K562 (cell line): ENCODE results near the gene OBSCN. TPM values are rescaled to one million over a fixed set of nuclear protein-coding genes. Genes with fewer than 3 reads are reported as not detected.

Experiments
- ATAC-seq: fragments of 200-7000 bp; cut with Tn5 transposase; 3 replicates; pipeline ENCODE4 v1.9.1; 2020; ENCODE audit warnings: moderate library complexity
- BruUV-seq: library from RNA; stranded (reverse); fragments of 400-500 nt; replicated peaks from 2 replicates; lab custom pipeline; 2021; lab: Mats Ljungman, UMichigan
- CTCF ChIA-PET: fragments of 300-600 bp; formaldehyde crosslinking; extraction: SDS; loops from one replicate; lab custom pipeline; 2021; ENCODE audit warnings: low intra/inter-chr PET ratio; lab: Yijun Ruan, JAX
- POLR2A ChIA-PET: fragments of 300-600, 350-650 bp; sonication (Branson Sonifier 250); formaldehyde crosslinking; extraction: SDS; loops from one replicate; lab custom pipeline; 2021; ENCODE audit warnings: antibody characterized with exemption, inconsistent platforms; lab: Yijun Ruan, JAX
- DNase-seq, 4 experiments: peaks; one replicate each; pipeline versions ENCODE4 v3.0.0 to v3.0.0-alpha.2; 2011 to 2018; ENCODE audit warnings: low spot score in 3 of 4, mixed read lengths in 3 of 4; ENCODE audit errors: extremely low read depth in 1 of 4
- FAIRE-seq: peaks from 2 replicates; lab custom pipeline; 2011; peaks lifted over from hg19 to GRCh38; lab: Jason Lieb, UNC
- H2AFZ ChIP-seq: 2 replicates; pipeline ENCODE4 v1.6.0; 2011; ENCODE audit warnings: low read depth, low read length, control low read depth, inconsistent platforms
- H3K27ac ChIP-seq: fragments of 200-600 bp; 3 replicates; pipeline ENCODE4 v1.8.0; 2011; ENCODE audit warnings: low read depth, mild to moderate bottlenecking, control low read depth, inconsistent platforms, low read length, moderate library complexity, mixed read lengths; ENCODE audit errors: extremely low read depth
- H3K27me3 ChIP-seq, 2 experiments: fragments of 300-600 bp in 1 of 2; 2 replicates in 1 of 2; 3 replicates in 1 of 2; pipeline versions ENCODE4 v1.6.0 to v1.8.0; 2011; ENCODE audit warnings: inconsistent platforms in 2 of 2, low read length in 2 of 2, mild to moderate bottlenecking in 1 of 2, mixed read lengths in 1 of 2, moderate library complexity in 1 of 2; ENCODE audit not compliant: control insufficient read depth in 2 of 2, insufficient read depth in 2 of 2
- H3K36me3 ChIP-seq: fragments of 300-600 bp; 3 replicates; pipeline ENCODE4 v1.8.0; 2011; ENCODE audit warnings: mild to moderate bottlenecking, low read length, inconsistent platforms; ENCODE audit not compliant: control insufficient read depth, insufficient read depth
- H3K4me1 ChIP-seq, 2 experiments: fragments of 200-600 bp in 1 of 2; replicated peaks in 1 of 2; 2 replicates in 1 of 2; 3 replicates in 1 of 2; pipeline versions ENCODE4 v1.5.1 to v1.8.0; 2011; ENCODE audit warnings: inconsistent platforms in 2 of 2, low read length in 2 of 2, mild to moderate bottlenecking in 1 of 2, mixed read lengths in 1 of 2, moderate library complexity in 1 of 2; ENCODE audit not compliant: control insufficient read depth in 2 of 2, insufficient read depth in 2 of 2
- H3K4me2 ChIP-seq: 2 replicates; pipeline ENCODE4 v1.6.1; 2011; ENCODE audit warnings: low read length, control low read depth, inconsistent platforms, mixed read lengths; ENCODE audit not compliant: insufficient read depth
- H3K4me3 ChIP-seq: fragments of 200-600 bp; sonication (generic), shearing (Covaris generic); 2 replicates; pipeline ENCODE4 v1.5.1; 2016; ENCODE audit warnings: control low read depth, inconsistent platforms
- H3K79me2 ChIP-seq: fragments of 200-600 bp; 3 replicates; pipeline ENCODE4 v1.8.0; 2011; ENCODE audit warnings: low read length, inconsistent platforms; ENCODE audit not compliant: control insufficient read depth, insufficient read depth
- H3K9ac ChIP-seq, 2 experiments: 2 replicates each; pipeline versions ENCODE4 v1.6.0 to v1.6.1; 2011; ENCODE audit warnings: low read depth in 2 of 2, low read length in 2 of 2, control low read depth in 1 of 2, inconsistent platforms in 1 of 2, mild to moderate bottlenecking in 1 of 2, mixed read lengths in 1 of 2; ENCODE audit not compliant: insufficient read depth in 1 of 2
- H3K9me1 ChIP-seq: one replicate; pipeline ENCODE4 v1.6.0; 2011; ENCODE audit warnings: inconsistent platforms, mild to moderate bottlenecking, low read length, moderate library complexity; ENCODE audit not compliant: control insufficient read depth, insufficient read depth
- H3K9me3 ChIP-seq: replicated peaks from 2 replicates; pipeline ENCODE4 v1.5.1; 2011; ENCODE audit warnings: low read depth, low read length, inconsistent platforms; ENCODE audit not compliant: control insufficient read depth, insufficient read depth
- H4K20me1 ChIP-seq: replicated peaks from 2 replicates; pipeline ENCODE4 v1.6.1; 2011; ENCODE audit warnings: low read length, inconsistent platforms, mixed read lengths; ENCODE audit not compliant: control insufficient read depth, insufficient read depth
- MAFF ChIP-seq: IDR thresholded peaks from 2 replicates; pipeline ENCODE4 v1.6.1; 2012; ENCODE audit warnings: low read length, improper control_type of control experiment
- NEUROD1 ChIP-seq: fragments of 150-350 bp; IDR thresholded peaks from 2 replicates; pipeline ENCODE4 v1.6.1; 2014; ENCODE audit warnings: borderline replicate concordance, low read length, low read depth; ENCODE audit not compliant: partially characterized antibody
- NRF1 ChIP-seq, 2 experiments: fragments of 450-650 bp; IDR thresholded peaks in 1 of 2; conservative IDR thresholded peaks in 1 of 2; 2 replicates each; pipeline ENCODE4 v1.6.1; 2014; ENCODE audit warnings: mild to moderate bottlenecking in 2 of 2
- SAP30 ChIP-seq: fragments of 200-600 bp; sonication (generic); IDR thresholded peaks from 2 replicates; pipeline ENCODE4 v1.6.1; 2012; ENCODE audit warnings: borderline replicate concordance, low read depth, mild to moderate bottlenecking, moderate library complexity, low read length, control low read depth, inconsistent platforms; ENCODE audit not compliant: insufficient read depth, poor library complexity, severe bottlenecking
- U2AF1 ChIP-seq: fragments of 200-400 bp; formaldehyde crosslinking; optimal IDR thresholded peaks from 2 replicates; pipeline ENCODE3; 2017; ENCODE audit warnings: mild to moderate bottlenecking, low read depth, low read length, moderate library complexity
- WGBS: fragments of 100-300 bp; shearing (Covaris generic); methylation state at CpG from one replicate; pipeline ENCODE4 v1.1.6; 2016; ENCODE audit warnings: low coverage, mixed read lengths; ENCODE audit not compliant: insufficient coverage; ENCODE audit errors: missing lambda C conversion rate; 5-methylcytosine and 5-hydroxymethylcytosine counted together
- in situ Hi-C: fragments of 300-500 bp; cut with MboI; formaldehyde crosslinking; loops from 4 replicates; pipeline ENCODE4 v1.15.0; 2018; ENCODE audit warnings: inconsistent platforms, mixed read lengths
- intact Hi-C: fragments of 100-400 bp; cut with micrococcal nuclease; formaldehyde crosslinking; loops from 2 replicates; pipeline ENCODE4 v1.14.2; 2022
- polyA plus RNA-seq, 8 experiments: library from polyadenylated mRNA; depleted of rRNA in 4 of 8; stranded (reverse) in 5 of 8; unstranded in 3 of 8; fragments of >200 nt; fragmentation: Nextera tagmentation in 2 of 8; fragmentation: Illumina TruSeq in 1 of 8; extraction: Ambion mirVana in 2 of 8; extraction: Trizol in 1 of 8; gene quantifications; 2 replicates each; pipeline versions ENCODE4 v1.2.1 to v1.2.3, GENCODE V29; 2011 to 2014; ENCODE audit warnings: inconsistent platforms in 1 of 8, missing spikeins in 1 of 8
- total RNA-seq, 7 experiments: library from RNA; depleted of rRNA in 6 of 7; stranded (reverse); fragments of >200 nt in 6 of 7; fragmentation: Illumina TruSeq in 2 of 7; extraction: Trizol in 2 of 7; gene quantifications; 2 replicates each; pipeline versions ENCODE4 v1.2.1 to v1.2.3, GENCODE V29; 2011 to 2021; ENCODE audit warnings: low replicate concordance in 1 of 7
- TF ChIP-seq, protein P1 (sequence below): sonication (generic); formaldehyde crosslinking; IDR thresholded peaks from 2 replicates; pipeline ENCODE4 v1.5.0; 2020; ENCODE audit warnings: missing genetic modification reagents

Gene OBSCN
- total and polyA plus RNA-seq, 9 of the 15 experiments (the other 6 are each of a cell fraction or from before 2014, with no cell fraction given): 0.18 to 19.7 (median 3.6) TPM

DNA sequence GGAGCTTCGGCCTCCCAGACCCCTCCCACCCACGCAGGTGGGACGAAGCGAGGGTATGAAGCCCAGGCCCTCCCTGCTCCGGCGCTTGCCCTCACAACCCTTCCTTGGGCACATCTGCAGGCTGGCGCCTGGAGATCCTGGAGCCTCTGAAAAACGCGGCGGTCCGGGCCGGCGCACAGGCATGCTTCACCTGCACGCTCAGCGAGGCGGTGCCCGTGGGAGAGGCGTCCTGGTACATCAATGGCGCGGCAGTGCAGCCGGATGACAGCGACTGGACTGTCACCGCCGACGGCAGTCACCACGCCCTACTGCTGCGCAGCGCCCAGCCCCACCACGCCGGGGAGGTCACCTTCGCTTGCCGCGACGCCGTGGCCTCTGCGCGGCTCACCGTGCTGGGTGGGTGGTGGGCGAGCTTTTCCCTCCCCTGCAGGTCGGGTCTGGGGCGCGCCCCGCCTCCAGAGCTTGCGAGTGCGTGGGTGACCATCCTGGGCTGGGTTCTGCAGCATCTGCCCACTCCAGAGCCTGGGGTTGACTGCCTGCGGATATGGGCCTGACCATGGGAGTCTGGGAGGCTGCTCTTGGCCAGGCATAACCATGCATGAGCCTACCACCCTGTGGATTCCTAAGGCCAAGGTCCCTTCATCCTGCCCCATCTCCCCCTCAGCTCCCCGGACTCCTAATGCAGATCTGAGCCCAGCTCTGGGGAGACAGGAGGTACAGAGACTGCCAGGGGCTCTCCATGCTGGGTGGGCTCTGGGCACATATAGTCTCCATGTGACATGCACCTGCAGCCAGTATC is 108.9 kb downstream of the OBSCN start:
- FAIRE-seq (no peak), ATAC-seq (peak; percentile 44), DNase-seq (peak in 1 of 4 experiments; percentile 50)
- CTCF ChIA-PET: no interaction called here
- Histone ChIP-seq H3K79me2 (no peaks in the 10 kb centered on the region), H3K9ac (no peak overlapping the region), H2AFZ (no peak overlapping the region), H3K9me1 (no peaks in the 10 kb centered on the region), H3K27me3 (peaks cover 39 to 79% of the 10 kb centered on the region in 2 experiments; a peak in 4 of 5 replicates), H3K4me3 (no peak overlapping the region), H3K36me3 (no peaks in the 10 kb centered on the region), H3K4me1 (peaks cover 0 to 32% of the 10 kb centered on the region in 2 experiments; a peak in 1 of 5 replicates), H4K20me1 (0 out of 2 replicates have a peak, but pooled peaks cover 7% of the 10 kb centered on the region), H3K9me3 (peaks cover 4% of the 10 kb centered on the region; the same call in 1 of the 2 replicates), H3K27ac (no peak overlapping the region), H3K4me2 (no peak overlapping the region)
- in situ Hi-C loops: no loop called here
- TF ChIP-seq NEUROD1 (no peak), NRF1 (conservative IDR thresholded peaks at IDR 0.05 in 1 of 2, IDR thresholded peaks at IDR 0.05 in 1 of 2) (peak; percentile 19 to 32; a peak in 2 of 4 replicates), MAFF (no peak), U2AF1 (no peak), SAP30 (no peak)
- TF ChIP-seq, protein P1, sequence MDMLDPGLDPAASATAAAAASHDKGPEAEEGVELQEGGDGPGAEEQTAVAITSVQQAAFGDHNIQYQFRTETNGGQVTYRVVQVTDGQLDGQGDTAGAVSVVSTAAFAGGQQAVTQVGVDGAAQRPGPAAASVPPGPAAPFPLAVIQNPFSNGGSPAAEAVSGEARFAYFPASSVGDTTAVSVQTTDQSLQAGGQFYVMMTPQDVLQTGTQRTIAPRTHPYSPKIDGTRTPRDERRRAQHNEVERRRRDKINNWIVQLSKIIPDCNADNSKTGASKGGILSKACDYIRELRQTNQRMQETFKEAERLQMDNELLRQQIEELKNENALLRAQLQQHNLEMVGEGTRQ: 0 out of 2 replicates have a peak, but pooled peaks have one; percentile 4
- intact Hi-C loops: no loop called here
- BruUV-seq: no TSS peak
- POLR2A ChIA-PET: no interaction called here
- 3% methylated on average over 41 of the region's 47 CpGs for WGBS
